OCI-M1 (cell line): ENCODE results near the gene ADM2.
A peak's percentile ranks its signal among the peaks of the same experiment; 100 is the strongest.
"Not testable (repeated sequence)": the region's sequence is repeated elsewhere in the genome, so short reads cannot be mapped to it uniquely, and the experiment has no call there.

ENCODE experiments used
- DNase-seq: peaks from one replicate; lab custom pipeline; 2025; lab: John Stamatoyannopoulos, UW

The ADM2 gene, protein sequence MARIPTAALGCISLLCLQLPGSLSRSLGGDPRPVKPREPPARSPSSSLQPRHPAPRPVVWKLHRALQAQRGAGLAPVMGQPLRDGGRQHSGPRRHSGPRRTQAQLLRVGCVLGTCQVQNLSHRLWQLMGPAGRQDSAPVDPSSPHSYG

DNA sequence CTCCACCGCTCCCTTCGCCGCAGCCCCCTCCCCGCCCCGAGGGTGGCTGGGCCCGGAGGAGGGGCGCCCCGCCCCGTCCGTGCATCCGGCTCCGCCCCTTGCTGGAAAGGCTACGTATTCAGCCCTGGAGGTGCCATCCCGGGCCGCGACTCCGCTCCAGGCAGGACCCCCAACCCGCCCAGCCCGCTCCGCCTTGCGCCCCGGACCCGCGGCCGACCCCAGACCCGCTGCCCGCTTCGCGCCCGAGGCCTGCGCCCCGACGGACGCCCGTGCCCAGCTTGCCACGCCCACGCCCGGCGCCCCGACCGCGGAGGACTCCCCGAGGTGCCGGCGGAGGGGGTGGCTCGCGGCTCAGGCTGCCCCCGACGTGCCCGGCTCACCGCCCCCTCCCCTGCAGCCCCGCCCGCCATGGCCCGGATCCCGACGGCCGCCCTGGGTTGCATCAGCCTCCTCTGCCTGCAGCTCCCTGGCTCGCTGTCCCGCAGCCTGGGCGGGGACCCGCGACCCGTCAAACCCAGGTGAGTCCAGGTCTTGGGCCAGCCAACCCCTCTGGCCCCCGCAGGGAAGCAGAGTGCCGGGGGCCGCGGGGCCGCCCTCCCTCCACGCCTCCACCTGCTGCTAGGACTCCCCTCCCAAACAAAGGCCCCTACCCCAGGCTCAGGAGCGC is at the start of gene ADM2:
Gene ADM2 (plus strand): TSS at position 104 of the 667 bp plus-strand sequence. CDS start 305 bp downstream, at position 409.
- DNase-seq = peak; percentile 51

DNA sequence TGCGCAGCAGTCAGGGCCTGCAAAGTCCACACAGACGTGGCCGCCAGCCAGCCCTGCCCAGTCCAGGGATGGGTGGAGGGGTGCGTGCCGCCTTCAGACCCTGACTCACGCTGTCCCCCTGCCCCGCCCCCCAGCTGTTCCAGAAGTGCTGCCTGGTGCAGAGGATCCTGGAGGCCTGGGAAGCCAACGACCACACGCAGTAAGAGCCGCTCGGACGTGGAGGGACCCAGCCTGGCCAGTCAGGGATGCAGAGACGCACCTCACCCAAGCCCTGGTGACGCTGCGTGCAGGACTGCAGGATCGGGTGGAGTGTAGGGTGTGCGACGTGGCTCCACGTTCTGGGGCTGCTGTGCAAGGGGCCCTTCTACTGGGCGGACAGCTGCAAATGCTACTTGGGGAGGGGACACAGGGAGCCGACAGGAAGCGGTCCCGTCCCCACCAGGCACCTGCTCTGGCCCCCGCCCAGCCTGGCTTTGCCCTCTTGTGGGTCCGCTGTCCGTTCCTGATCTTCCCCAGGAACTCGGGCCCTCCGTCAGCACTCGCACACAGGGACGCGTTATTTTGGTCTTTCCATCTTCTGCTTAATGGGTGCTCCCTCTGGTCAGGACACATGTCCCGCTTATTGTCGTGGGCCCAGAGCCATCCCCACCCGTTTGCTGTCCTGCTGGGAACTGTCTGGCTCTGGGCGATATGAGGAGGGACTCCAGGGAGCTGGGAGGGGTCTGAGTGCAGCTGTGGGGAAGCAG is 49.0 kb upstream of the ADM2 start:
- DNase-seq = no peak

DNA sequence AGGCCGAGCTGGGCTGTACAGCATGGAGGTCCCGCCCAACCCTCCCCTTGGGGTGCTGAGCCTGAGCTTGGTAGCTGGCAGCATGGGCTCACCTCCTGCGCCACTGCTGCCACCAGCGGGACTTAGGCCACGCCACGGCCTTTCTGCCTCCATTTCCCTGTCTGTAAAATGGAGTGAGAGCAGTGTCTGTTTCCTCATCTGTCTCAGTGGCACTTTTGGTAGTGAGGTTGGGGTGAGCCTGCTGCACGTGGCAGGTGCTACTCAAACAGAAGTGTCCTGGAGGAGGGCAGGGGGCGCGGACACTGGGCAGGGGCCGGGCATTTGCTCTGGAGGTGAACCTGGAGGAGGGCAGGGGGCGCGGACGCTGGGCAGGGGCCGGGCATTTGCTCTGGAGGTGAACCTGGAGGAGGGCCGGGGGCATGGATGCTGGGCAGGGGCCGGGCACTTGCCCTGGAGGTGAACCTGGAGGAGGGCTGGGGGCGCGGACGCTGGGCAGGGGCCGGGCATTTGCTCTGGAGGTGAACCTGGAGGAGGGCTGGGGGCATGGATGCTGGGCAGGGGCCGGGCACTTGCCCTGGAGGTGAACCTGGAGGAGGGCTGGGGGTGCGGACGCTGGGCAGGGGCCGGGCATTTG is 48.3 kb upstream of the ADM2 start:
- DNase-seq = not testable (repeated sequence)

DNA sequence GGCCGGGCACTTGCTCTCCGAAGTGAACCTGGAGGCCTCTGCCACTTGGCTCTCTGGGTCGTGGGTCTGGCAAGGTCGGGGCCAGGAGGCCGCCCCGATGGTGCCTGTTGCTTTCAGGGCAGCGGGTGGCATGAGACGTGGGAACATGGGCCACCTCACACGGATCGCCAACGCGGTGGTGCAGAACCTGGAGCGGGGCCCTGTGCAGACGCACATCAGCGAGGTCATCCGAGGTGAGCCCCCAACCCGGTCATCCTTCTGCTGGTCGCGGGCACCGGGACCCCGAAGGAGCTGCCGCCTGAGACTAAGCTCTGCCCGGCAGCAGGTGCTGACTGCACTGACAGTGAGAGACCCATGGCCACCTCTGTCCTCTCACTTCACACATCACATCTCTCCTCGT is 46.5 kb upstream of the ADM2 start:
- no peak for DNase-seq

DNA sequence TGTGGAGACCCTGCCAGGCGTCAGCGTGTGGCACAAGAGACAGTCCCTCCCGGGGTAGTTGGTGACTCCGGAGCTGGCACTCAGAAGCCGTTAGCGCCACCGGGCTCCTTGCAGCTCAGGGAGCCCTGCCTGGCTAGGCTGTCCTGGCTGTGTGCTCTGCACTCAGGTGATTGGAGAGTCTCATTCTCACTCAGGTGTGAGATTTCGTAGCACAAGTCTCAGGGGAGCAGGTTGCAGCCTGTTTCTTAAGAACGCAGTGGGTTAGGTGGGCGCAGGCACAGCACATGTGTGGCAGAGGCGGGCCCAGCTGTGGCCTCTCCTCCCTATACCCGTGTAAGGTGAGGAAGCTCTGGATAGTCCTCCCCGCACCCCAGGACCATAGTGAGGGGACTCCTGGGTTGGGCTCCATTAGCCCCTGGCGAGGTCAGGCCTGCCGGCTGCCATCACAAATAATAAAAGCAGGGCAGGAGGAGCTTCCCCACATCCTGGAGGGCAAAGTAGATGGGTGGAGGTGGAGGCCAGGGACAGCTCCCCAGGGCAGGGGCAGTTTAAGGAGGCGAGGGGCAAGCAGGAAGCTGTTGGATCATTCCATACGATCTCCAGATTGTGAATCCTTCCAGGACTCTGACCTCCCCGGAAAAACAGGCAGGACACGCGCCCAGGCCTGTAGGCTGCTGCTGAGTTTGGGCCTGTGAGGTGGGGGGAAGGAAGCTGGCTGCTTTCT is 45.9 kb upstream of the ADM2 start:
- DNase-seq = no peak

DNA sequence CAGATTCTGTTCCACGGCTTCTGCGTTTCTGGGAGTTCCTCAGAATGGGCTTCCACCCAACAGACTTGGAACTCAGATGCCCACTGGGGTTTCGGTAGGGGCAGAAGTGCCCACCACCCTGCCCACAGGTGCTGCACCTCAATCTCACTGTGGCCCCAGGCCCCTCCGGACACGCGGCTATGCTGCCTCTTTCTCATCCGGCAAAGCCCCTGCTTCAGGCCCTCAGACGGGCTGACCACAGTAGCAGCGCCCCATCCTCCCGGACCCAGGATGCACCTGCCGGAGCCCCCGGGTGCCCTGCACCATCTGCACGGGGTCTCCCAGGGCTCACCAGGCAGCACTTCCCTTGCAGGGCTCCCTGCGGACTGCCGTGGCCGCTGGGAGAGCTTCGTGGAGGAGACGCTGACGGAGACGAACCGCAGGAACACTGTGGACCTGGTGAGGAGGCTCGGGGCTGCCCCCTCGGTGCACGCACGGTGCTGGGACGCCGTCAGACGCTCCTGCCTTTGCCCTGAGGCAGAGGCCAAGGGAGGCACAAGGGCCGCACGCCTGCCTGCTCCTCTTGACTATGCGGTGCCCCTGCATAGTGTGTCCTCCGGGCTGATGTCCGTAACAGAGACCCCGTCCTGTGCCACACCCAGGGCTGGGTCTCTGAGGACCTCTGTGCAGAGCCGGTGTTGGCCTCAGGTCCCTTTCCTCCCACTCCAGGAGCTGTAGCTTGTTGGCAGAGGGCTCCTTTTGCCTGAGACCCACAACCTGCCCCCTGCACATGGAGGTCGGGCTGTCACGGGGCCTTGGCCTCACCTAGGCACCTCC is 45.1 kb upstream of the ADM2 start:
- DNase-seq = no peak

DNA sequence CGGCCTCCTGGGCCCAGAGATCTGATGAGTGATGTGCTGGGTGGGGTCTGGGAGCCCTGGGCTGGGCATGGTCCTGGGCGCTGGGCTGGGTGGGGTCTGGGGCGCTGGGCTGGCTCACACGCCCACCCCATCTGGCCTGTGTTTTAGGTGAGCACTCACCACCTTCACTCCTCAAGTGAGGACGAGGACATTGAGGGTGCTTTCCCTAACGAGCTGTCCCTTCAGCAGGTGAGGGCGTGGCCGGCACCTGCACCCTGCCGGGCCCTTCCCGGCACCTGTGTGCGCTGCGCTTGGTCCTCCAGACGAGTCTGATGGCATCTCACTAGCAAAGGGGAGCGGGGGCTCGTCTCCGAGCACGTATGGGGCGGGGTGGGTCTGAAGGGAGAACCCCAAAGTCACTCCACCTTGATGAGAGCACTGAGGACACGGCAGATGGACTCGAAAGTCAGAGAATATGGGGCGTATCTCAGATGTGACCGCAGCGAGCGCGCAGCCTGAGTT is 44.5 kb upstream of the ADM2 start:
- no peak for DNase-seq

DNA sequence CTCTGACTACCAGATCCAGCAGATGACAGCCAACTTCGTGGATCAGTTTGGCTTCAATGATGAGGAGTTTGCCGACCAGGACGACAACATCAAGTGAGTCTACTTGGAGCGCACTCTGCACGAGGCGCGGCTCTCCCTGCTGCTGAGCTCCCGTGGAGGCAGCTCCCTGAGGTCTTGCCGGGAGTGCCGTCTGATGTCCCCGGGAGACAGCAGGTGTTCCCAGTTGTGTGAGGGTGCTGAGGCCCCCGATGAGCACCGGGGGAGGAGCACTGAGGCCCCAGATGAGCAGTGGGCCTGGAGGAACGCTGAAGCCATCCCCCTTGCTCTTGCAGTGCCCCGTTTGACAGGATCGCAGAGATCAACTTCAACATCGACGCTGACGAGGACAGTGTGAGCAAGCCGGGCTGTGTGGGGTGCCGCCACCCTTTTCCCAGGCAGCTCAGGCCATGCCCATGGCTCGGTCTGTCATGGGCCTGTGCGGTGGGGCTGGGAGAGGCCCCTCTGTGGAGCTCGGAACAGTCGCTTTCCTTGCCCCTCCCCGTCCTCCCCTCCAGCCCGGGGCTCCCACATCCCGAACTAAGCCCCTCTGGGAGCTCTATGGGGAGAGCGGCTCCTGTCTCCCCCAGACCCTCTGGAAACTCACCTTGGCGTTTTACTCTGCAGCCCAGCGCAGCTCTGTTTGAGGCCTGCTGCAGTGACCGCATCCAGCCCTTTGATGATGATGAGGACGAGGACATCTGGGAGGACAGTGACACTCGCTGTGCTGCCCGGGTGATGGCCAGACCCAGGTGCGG is 43.6 kb upstream of the ADM2 start:
- no peak for DNase-seq

DNA sequence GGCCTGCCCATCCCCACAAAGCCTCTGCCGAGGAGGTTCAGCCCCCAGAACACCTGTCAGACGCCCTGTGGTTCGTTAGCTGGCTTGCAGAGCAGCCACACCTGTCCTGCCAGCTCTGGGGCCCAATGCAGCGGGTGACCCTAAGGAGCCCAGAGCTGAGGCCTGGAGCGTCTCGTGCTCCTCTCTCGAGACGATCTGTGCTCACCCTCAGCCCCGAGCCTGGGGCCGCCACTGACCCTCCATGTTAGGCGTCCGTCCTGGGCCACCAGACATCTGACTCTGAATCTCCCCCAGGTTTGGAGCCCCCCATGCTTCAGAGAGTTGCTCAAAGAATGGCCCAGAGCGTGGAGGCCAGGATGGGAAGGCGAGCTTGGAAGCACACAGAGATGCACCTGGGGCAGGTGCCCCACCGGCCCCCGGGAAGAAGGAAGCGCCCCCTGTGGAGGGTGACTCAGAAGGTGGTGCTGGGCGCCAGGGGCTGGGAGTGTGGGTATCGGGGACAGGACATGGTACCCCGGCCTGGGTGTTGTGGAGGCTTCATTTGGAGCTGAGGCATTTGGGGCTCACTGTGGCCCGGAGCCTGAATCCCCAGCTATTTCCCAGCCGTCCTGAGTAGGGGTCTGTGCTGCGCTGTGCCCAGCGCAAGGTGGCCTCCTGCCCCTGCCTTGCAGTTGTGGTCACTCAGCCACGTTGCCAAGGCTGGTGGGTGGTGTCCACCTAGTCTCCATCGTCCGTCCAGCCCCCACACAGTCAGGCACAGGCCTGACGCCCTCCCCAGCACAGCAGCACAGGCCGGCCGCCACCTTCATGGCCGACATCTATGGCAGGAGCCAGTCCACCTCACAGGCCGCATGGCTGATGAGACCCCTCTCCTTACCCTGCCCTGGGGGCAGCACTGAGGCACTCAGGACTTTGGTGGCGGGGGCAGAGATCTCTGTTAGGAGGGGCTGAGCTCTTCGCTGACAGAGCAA is 42.8 kb upstream of the ADM2 start:
- DNase-seq = no peak

DNA sequence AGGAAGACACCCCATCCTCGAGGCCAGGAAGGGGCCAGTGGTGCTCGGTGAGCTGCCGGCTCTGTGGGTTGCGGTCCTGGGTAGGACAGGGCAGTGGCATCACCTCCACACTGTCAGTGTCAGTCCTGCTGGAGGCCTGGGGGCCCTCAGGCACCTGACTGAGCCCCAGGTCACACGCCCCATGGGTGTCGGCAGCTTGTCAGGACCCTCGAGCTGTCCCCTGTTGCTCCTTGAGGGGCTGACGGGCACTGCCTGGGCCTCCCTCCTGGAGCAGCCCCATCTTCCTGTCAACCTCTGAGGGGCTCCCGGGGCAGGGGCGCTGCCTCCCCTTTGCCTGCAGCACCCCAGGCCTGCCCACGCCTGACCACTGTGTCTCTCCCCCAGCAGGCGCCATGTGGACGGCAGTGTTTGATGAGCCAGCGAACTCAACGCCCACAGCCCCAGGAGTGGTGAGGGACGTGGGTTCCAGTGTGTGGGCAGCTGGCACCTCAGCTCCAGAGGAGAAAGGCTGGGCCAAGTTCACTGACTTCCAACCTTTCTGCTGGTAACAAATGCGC is 42.0 kb upstream of the ADM2 start:
- no peak for DNase-seq

DNA sequence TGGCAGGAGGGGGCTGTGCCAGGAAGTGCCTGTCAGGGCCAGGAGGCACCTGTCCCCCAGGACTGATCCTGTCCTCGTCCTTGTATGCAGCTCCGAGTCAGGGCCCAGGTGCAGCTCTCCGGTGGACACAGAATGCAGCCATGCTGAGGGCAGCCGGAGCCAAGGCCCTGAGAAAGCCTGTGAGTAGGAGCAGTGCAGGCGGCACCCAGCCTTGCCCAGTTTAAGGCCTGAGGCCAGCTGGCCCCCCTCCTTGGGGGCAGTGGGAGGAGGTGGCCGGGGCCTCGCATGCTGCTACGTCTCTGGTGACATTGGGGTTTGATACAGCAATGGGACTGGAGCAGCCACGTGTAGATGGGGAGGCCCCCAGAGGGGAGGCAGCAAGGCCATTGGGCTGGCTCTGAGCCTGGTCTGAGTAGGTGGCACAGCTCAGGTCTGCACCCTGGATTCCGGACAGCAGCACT is 41.4 kb upstream of the ADM2 start:
- no peak for DNase-seq

DNA sequence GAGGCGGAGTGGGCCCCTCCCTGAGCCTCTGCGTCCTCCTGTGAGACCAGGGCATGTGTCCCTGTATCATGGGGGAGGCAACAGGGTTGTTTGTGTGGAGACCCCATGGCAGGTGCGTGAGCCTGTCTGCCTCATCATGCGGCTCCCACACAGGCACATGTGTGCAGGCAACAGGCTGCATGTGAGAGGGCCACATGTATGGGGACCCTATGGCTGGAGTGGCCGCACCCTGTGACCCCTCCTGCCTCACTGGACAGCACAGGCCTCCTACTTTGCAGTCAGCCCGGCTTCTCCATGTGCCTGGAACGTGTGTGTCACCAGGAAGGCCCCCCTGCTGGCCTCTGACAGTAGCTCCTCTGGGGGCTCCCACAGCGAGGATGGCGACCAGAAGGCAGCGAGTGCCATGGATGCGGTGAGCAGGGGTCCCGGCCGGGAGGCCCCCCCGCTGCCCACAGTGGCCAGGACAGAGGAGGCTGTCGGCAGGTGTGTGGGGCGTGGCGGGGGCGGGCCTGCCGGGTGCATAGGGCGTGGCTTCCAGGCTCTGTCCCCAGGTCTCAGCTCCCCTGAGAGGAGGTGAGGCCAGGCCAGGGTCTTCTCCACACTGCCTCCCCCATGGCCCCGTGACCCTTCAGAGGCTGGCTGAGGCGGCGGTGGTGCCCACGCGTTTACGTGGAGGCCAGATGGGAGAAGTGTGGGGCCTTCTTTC is 40.6 kb upstream of the ADM2 start:
- DNase-seq = no peak

DNA sequence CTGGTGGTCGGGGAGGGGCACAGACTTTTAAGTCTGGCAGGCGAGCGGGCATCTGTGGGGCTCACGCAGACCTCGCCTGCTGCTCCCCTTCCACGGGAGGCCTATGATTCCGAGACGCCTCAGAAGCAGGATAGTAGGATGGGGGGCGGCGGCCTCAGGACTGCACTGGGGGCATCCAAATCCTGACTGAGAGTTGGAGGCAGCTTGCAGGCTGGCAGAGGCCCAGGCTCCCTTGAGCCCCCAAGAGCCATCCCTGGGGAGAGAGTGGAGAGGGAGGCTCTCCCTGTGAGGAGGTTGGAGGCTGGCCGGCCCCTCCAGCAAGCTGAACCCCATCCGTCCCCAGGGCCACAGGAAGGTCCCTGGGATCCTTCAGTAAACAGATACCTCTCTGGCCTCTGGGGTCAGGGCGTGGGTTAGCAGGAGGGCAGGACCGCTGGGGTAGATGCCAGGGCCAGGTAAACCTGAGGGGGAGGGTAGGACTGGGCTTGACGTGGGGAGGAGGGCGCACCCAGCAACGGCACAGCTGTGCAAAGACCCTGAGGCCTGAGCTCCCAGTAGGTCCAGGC is 39.8 kb upstream of the ADM2 start:
- no peak for DNase-seq

DNA sequence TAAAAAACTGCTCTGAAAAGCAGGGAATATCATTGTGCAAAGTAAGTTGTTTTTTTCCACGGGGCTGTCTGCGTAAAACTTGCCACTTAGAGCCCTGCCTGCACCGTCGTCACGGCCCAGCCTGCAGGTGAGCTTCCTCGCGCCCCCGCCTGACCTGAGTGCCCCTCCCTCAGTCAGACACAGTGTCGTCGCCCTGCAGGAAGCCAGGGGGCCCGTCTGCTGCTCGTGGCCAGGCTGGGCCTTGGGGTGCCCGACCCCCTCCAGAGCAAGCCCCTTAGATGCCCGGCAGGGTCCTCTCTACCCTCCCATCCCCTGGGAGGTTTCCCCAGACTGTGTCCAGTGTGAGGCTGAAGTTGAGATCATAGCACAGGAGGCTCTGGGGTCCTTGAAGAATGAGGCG is 38.1 kb upstream of the ADM2 start:
- no peak for DNase-seq

DNA sequence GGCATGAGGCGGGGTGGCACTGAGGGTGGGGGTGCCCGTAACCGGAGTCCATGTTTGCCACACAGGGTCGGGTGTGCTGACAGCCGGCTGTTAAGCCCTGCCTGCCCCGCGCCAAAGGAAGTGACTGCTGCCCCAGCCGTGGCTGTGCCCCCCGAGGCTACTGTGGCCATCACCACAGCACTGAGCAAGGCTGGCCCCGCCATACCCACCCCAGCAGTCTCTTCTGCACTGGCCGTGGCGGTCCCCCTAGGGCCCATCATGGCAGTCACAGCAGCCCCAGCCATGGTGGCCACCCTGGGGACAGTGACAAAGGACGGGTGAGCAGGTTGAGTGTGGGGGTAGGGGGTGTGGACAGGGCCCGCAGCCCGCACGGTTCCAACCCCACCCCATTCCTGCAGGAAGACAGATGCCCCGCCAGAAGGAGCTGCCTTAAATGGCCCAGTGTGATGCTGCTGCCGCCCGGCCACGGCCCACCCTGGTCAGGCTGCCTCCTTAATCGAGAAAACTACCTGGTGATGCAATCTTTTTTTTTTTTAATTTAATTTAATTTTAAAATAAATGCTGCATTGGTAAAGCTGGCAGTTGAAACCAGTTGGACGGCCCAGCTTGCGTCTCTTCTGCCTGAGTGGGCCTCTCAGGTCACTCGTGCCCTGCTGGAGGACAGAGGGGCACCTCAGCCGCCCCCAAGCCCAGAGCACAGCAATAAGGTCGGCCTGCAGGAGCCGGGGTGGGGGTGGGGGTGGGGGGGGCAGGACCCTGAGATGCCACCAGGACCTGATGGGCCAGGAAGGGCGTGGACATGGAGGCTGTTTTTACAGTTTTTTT is 37.3 kb upstream of the ADM2 start:
- DNase-seq = no peak

DNA sequence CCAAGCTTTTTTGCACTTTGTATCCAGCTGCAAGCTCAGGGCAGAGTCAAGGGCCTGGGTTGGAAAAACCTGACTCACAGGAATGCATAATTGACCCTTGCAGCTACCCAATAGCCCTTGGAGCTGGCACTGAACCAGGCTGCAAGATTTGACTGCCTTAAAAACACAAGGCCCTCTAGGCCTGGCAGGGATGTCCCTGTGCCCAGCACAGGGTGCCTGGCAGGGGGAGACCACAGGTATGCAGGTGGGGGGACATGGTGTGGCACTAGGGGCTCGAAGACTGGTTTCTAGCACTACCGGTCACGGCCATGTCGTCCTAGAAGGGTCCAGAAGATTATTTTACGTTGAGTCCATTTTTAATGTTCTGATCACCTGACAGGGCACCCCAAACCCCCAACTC is 36.7 kb upstream of the ADM2 start:
- no peak for DNase-seq
